Measurements from ENCODE around the gene C19orf85. TPM values are rescaled to one million over a fixed set of nuclear protein-coding genes. Genes with fewer than 3 reads are reported as not detected.
"Not testable (repeated sequence)": the region's sequence is repeated elsewhere in the genome, so short reads cannot be mapped to it uniquely, and the experiment has no call there.

The C19orf85 gene
- total and polyA plus RNA-seq, 4 donors: not detected

- peaks cover 0 to 6% (median 2%) of the 10 kb centered on the region in 4 donors for H3K36me3 ChIP-seq (ENCODE audit: control insufficient read depth in 4 of 4, insufficient read depth in 3 of 4, low read depth in 1 of 4, low read length in 3 of 4)
- no peak overlapping the region for H3K9ac ChIP-seq (ENCODE audit: low read depth in 1 of 2, low read length in 2 of 2)
- no peak overlapping the region for H3K27ac ChIP-seq (ENCODE audit: low read depth in 1 of 2, low read length in 2 of 2)
- no peaks in the 10 kb centered on the region for H3K9me3 ChIP-seq (ENCODE audit: control insufficient read depth in 4 of 4, low read length in 3 of 4)
- no peak for DNase-seq (ENCODE audit: low spot score)
- H3K27me3 ChIP-seq (ENCODE audit: control insufficient read depth in 4 of 4, insufficient read depth in 4 of 4, low read length in 3 of 4): peaks cover 0 to 5% (median 2%) of the 10 kb centered on the region in 4 donors
- no peaks in the 10 kb centered on the region for H3K4me1 ChIP-seq (ENCODE audit: control insufficient read depth in 4 of 4, insufficient read depth in 4 of 4, low read length in 3 of 4)
- 32% methylated on average over 16 of the region's 16 CpGs for WGBS
- H3K4me3 ChIP-seq (ENCODE audit: low read depth in 1 of 3, low read length in 3 of 3): no peak overlapping the region
- TF ChIP-seq HNF4A (conservative IDR thresholded peaks at IDR 0.05): no peak
- TF ChIP-seq GABPA (IDR thresholded peaks at IDR 0.05 in 1 of 2, conservative IDR thresholded peaks at IDR 0.05 in 1 of 2): no peak
- TF ChIP-seq EGR1 (IDR thresholded peaks at IDR 0.05; ENCODE audit: low read depth in 2 of 2): no peak
- no peak for TF ChIP-seq JUND (IDR thresholded peaks at IDR 0.05)
- no peak for TF ChIP-seq TAF1 (conservative IDR thresholded peaks at IDR 0.05)
- no peak for TF ChIP-seq FOXA1 (IDR thresholded peaks at IDR 0.05)
- TF ChIP-seq RAD21 (IDR thresholded peaks at IDR 0.05): no peak
- no peak for TF ChIP-seq ZBTB33 (IDR thresholded peaks at IDR 0.05)
- TF ChIP-seq ATF3 (IDR thresholded peaks at IDR 0.05): no peak
- no peak for TF ChIP-seq FOXA2 (IDR thresholded peaks at IDR 0.05)
- TF ChIP-seq SP1 (IDR thresholded peaks at IDR 0.05): no peak
- no peak for TF ChIP-seq NR2F2 (IDR thresholded peaks at IDR 0.05)
- TF ChIP-seq REST (IDR thresholded peaks at IDR 0.05): no peak
Observed at GRCh38 chr19:55449469-55449868, 15.1 kb downstream of the C19orf85 start.

GRCh38 chr19:55448175-55448490 is 16.4 kb downstream of the C19orf85 start:
- H3K27me3 ChIP-seq (ENCODE audit: control insufficient read depth in 4 of 4, insufficient read depth in 4 of 4, low read length in 3 of 4); H3K4me1 ChIP-seq (ENCODE audit: control insufficient read depth in 4 of 4, insufficient read depth in 4 of 4, low read length in 3 of 4); H3K36me3 ChIP-seq (ENCODE audit: control insufficient read depth in 4 of 4, insufficient read depth in 3 of 4, low read depth in 1 of 4, low read length in 3 of 4); H3K27ac ChIP-seq (ENCODE audit: low read depth in 1 of 2, low read length in 2 of 2); DNase-seq (ENCODE audit: low spot score); H3K4me3 ChIP-seq (ENCODE audit: low read depth in 1 of 3, low read length in 3 of 3); H3K9me3 ChIP-seq (ENCODE audit: control insufficient read depth in 4 of 4, low read length in 3 of 4); H3K9ac ChIP-seq (ENCODE audit: low read depth in 1 of 2, low read length in 2 of 2): not testable (repeated sequence)
- 92% methylated on average over 5 of the region's 5 CpGs for WGBS

Data from liver (tissue), 9 donors.